NCI-H345 (cell line): ENCODE results near the gene TRIM71.
"Not testable (repeated sequence)": the region's sequence is repeated elsewhere in the genome, so short reads cannot be mapped to it uniquely, and the experiment has no call there.

Experiments used
- DNase-seq: peaks from one replicate; lab custom pipeline; 2025; lab: John Stamatoyannopoulos, UW

TRIM71 gene

DNA sequence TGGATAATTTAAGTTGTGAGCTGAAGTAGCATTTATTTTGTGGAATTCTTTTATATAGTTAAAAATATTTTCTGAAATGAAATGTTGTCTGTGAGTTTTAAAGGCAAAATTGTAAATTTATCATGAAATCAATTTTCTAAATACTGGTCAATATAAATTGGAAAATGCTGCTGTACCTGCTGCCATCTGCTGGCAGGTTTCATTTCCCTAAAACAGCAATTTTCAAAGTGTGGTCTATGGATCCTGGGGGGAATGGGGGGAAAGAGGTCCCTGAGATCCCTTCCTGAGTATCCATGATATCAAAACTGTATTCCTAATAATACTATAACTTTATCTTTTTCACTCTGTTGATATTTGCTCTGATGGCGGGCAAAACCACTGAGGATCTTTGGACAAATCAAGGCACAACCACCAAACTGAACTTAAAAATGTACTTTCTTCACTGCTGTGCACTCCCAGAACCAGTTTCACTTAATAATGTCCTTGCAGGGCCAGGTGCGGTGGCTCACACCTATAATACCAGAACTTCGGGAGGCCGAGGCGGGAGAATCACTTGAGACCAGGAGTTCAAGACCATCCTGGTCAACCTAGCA lies 116.4 kb downstream of the TRIM71 start:
- DNase-seq: no peak

GRCh38 chr3:32937331-32937730 lies 119.5 kb downstream of the TRIM71 start:
- DNase-seq: no peak

- not testable (repeated sequence) for DNase-seq
Observed at GRCh38 chr3:32939531-32940284, 121.9 kb downstream of the TRIM71 start.

GRCh38 chr3:32940726-32941125 lies 122.9 kb downstream of the TRIM71 start:
- DNase-seq: no peak

GRCh38 chr3:32945136-32945535 lies 127.3 kb downstream of the TRIM71 start:
- DNase-seq: no peak

GRCh38 chr3:32945598-32945997 lies 127.8 kb downstream of the TRIM71 start:
- DNase-seq: not testable (repeated sequence)

GRCh38 chr3:32946973-32947788 lies 129.4 kb downstream of the TRIM71 start:
- no peak for DNase-seq
